Stimulated activated CD8-positive, alpha-beta memory T cell treated with anti-CD3 and anti-CD28 coated beads, Interleukin-7, amount 100 ng/mL, for 24 hours (primary cell): Measurements from ENCODE around the gene ANKH.
"Not testable (repeated sequence)": the region's sequence is repeated elsewhere in the genome, so short reads cannot be mapped to it uniquely, and the experiment has no call there.

ENCODE experiments used
- DNase-seq: peaks from one replicate; pipeline ENCODE4 v3.0.0-alpha.2; 2020; ENCODE audit warnings: low read depth

ANKH gene

GRCh38 chr5:14854799-14855198 is 16.8 kb downstream of the ANKH start:
- DNase-seq = no peak

GRCh38 chr5:14853685-14854084 is 17.9 kb downstream of the ANKH start:
- no peak for DNase-seq

- no peak for DNase-seq
Measured at GRCh38 chr5:14852779-14853178, 18.8 kb downstream of the ANKH start.

GRCh38 chr5:14851999-14852526 is 19.5 kb downstream of the ANKH start:
- DNase-seq = no peak

- DNase-seq = no peak
Measured at GRCh38 chr5:14851597-14851996, 20.0 kb downstream of the ANKH start.

- DNase-seq = no peak
Measured at GRCh38 chr5:14851050-14851419, 20.5 kb downstream of the ANKH start.

- DNase-seq = no peak
Measured at GRCh38 chr5:14850419-14851049, 21.0 kb downstream of the ANKH start.

GRCh38 chr5:14849516-14850294 is 21.9 kb downstream of the ANKH start:
- DNase-seq = no peak

GRCh38 chr5:14848942-14849341 is 22.6 kb downstream of the ANKH start:
- DNase-seq = not testable (repeated sequence)

- no peak for DNase-seq
Measured at GRCh38 chr5:14848385-14848784, 23.2 kb downstream of the ANKH start.

- no peak for DNase-seq
Measured at GRCh38 chr5:14847471-14847870, 24.1 kb downstream of the ANKH start.

GRCh38 chr5:14842117-14842516 is 29.5 kb downstream of the ANKH start:
- no peak for DNase-seq

GRCh38 chr5:14840624-14841023 is 31.0 kb downstream of the ANKH start:
- no peak for DNase-seq

GRCh38 chr5:14838396-14839319 is 32.9 kb downstream of the ANKH start:
- DNase-seq = no peak

- not testable (repeated sequence) for DNase-seq
Measured at GRCh38 chr5:14837423-14838122, 34.0 kb downstream of the ANKH start.

GRCh38 chr5:14834584-14835550 is 36.7 kb downstream of the ANKH start:
- no peak for DNase-seq

- DNase-seq = no peak
Measured at GRCh38 chr5:14834062-14834461, 37.5 kb downstream of the ANKH start.

GRCh38 chr5:14831006-14831338 is 40.6 kb downstream of the ANKH start:
- no peak for DNase-seq

GRCh38 chr5:14830210-14831005 is 41.2 kb downstream of the ANKH start:
- DNase-seq = no peak

GRCh38 chr5:14829396-14829795 is 42.2 kb downstream of the ANKH start:
- DNase-seq = no peak
